Kidney (tissue), 14 donors: ENCODE results near the gene TRERF1. TPM values are rescaled to one million over a fixed set of nuclear protein-coding genes. Genes with fewer than 3 reads are reported as not detected.

Experiments used
- DNase-seq, 5 donors: peaks; one replicate each; pipeline ENCODE4 v3.0.0-alpha.2; 2013 to 2020
- FAIRE-seq: peaks from 2 replicates; lab custom pipeline; 2012; peaks lifted over from hg19 to GRCh38; lab: Jason Lieb, UNC
- H3K27ac ChIP-seq, 2 donors: one replicate each; pipeline ENCODE4 v1.7.0; 2013; ENCODE audit warnings: low read depth in 2 of 2, low read length in 2 of 2, inconsistent platforms in 1 of 2
- H3K27me3 ChIP-seq: one replicate; pipeline ENCODE4 v1.7.1; 2013; ENCODE audit warnings: low read length, inconsistent platforms; ENCODE audit not compliant: control insufficient read depth, insufficient read depth
- H3K36me3 ChIP-seq, 3 donors: one replicate each; pipeline versions ENCODE4 v1.7.0 to v1.7.1; 2013; ENCODE audit warnings: low read length in 3 of 3, control low read depth in 1 of 3, inconsistent platforms in 1 of 3; ENCODE audit not compliant: insufficient read depth in 3 of 3, control insufficient read depth in 2 of 3
- H3K4me1 ChIP-seq, 3 donors: one replicate each; pipeline versions ENCODE4 v1.7.0 to v1.7.1; 2013; ENCODE audit warnings: low read length in 3 of 3, inconsistent platforms in 1 of 3, low read depth in 1 of 3; ENCODE audit not compliant: control insufficient read depth in 2 of 3, insufficient read depth in 2 of 3
- H3K4me3 ChIP-seq, 3 donors: one replicate each; pipeline versions ENCODE4 v1.7.0 to v1.8.1; 2013; ENCODE audit warnings: low read length in 3 of 3, control low read depth in 1 of 3, inconsistent platforms in 1 of 3
- H3K9ac ChIP-seq, 3 donors: one replicate each; pipeline versions ENCODE4 v1.7.0 to v1.7.1; 2013; ENCODE audit warnings: low read length in 3 of 3, control low read depth in 1 of 3, inconsistent platforms in 1 of 3
- H3K9me3 ChIP-seq, 3 donors: one replicate each; pipeline versions ENCODE4 v1.7.0 to v1.7.1; 2013; ENCODE audit warnings: low read length in 3 of 3, control low read depth in 1 of 3, inconsistent platforms in 1 of 3; ENCODE audit not compliant: control insufficient read depth in 2 of 3, insufficient read depth in 1 of 3
- intact Hi-C: fragments of 100-400 bp; cut with DNase I; formaldehyde crosslinking; loops from one replicate; pipeline ENCODE4 v1.11.1; 2022
- polyA plus RNA-seq: library from polyadenylated mRNA; stranded (reverse); fragments of 350-450 nt; fragmentation: Illumina TruSeq; extraction: RNeasy Lipid Tissue Mini Kit (QIAGEN cat#74804); gene quantifications from one replicate; pipeline ENCODE4 v1.2.3, GENCODE V29; 2014; ENCODE audit warnings: low read depth, low replicate concordance; ENCODE audit not compliant: insufficient read depth
- total RNA-seq: library from RNA; stranded (reverse); fragmentation: NEBNext Ultra II Directional; extraction: Animal tissue kit (Norgen Biotek cat#: 25700); gene quantifications from one replicate; pipeline ENCODE4 v1.2.1, GENCODE V29; 2021
- TF ChIP-seq, protein P1 (sequence below): IDR thresholded peaks from 3 replicates; pipeline ENCODE4 v1.5.1; 2012; ENCODE audit warnings: mild to moderate bottlenecking, moderate library complexity, borderline replicate concordance; ENCODE audit not compliant: insufficient read depth; ENCODE audit errors: extremely low read depth
- donor health status: control.
- donor health status: control.
- donor health status: control.
- donor health status: control.
- donor health status: control.
- donor health status: DM: yes; HTN: yes; CAD: no.
- donor health status: Normal renal cell carcinoma (clear cell type).

The TRERF1 gene
- total and polyA plus RNA-seq, 2 donors from 2014 or later, result 1.5 to 8.4 TPM

DNA sequence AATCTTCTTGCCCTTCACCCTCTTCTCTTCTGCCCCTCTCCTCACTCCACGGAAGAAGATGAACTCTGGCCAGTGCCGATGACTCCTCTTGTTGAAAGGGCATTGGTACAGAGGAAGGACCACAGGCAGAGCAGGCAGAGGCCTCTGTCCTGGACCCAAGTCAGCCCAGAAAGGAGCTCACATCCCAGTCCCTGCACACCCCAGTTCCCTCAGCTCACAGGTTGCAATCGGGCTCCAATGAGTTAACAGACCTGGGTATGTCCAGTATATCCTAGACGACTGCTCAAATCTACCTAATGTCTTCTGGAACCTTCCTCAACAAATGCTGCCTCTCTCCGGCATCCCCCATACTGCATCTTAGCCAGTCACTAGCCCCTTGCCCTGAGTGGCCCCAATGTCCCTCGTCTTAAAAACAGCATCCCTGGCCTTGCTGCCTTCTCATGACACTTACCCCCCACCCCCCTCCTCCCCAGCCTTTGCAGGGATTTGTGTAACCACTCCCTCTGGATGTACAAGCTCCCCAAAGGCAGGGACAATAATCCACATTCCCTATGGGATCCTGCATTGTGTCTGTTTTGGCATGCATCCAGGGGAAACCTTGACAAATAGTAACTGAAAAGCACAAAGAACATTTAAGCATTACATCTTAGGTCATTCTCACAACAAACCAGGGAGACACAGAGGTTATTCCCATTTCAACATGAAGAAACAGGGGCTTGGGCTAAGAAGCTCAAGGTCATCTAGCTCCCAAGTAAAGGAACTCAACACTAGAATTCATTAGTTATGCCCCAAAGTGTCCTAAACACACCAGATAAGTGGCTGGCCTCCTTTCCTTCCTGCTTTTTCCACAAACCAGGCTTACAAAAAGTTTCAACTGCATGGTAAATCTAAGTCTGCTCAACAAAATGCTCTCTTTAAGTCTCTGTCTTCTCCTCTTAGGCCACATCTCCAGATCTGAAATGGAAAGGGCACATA lies 45.1 kb downstream of the TRERF1 start:
- no peaks in the 10 kb centered on the region for H3K27me3 ChIP-seq
- intact Hi-C loops, result no loop called here
- no peaks in the 10 kb centered on the region for H3K36me3 ChIP-seq
- no peak for FAIRE-seq
- TF ChIP-seq, protein P1, sequence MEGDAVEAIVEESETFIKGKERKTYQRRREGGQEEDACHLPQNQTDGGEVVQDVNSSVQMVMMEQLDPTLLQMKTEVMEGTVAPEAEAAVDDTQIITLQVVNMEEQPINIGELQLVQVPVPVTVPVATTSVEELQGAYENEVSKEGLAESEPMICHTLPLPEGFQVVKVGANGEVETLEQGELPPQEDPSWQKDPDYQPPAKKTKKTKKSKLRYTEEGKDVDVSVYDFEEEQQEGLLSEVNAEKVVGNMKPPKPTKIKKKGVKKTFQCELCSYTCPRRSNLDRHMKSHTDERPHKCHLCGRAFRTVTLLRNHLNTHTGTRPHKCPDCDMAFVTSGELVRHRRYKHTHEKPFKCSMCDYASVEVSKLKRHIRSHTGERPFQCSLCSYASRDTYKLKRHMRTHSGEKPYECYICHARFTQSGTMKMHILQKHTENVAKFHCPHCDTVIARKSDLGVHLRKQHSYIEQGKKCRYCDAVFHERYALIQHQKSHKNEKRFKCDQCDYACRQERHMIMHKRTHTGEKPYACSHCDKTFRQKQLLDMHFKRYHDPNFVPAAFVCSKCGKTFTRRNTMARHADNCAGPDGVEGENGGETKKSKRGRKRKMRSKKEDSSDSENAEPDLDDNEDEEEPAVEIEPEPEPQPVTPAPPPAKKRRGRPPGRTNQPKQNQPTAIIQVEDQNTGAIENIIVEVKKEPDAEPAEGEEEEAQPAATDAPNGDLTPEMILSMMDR, result no peak
- peaks cover 0 to 2% (median 0%) of the 10 kb centered on the region in 3 donors for H3K4me1 ChIP-seq
- H3K27ac ChIP-seq, result no peak overlapping the region
- H3K9ac ChIP-seq, result no peak overlapping the region
- H3K4me3 ChIP-seq, result no peak overlapping the region
- H3K9me3 ChIP-seq, result no peaks in the 10 kb centered on the region
- DNase-seq, result peak in 1 of 5 donors; percentile 31

GRCh38 chr6:42405021-42405420 lies 46.7 kb downstream of the TRERF1 start:
- TF ChIP-seq, protein P1, result no peak
- DNase-seq (no peak), FAIRE-seq (no peak)
- H3K4me3 ChIP-seq, result no peak overlapping the region
- H3K9ac ChIP-seq, result no peak overlapping the region
- no peaks in the 10 kb centered on the region for H3K36me3 ChIP-seq
- H3K4me1 ChIP-seq, result peaks cover 0 to 2% (median 0%) of the 10 kb centered on the region in 3 donors
- no peak overlapping the region for H3K27ac ChIP-seq
- no peaks in the 10 kb centered on the region for H3K9me3 ChIP-seq
- no peaks in the 10 kb centered on the region for H3K27me3 ChIP-seq
- intact Hi-C loops, result no loop called here

DNA sequence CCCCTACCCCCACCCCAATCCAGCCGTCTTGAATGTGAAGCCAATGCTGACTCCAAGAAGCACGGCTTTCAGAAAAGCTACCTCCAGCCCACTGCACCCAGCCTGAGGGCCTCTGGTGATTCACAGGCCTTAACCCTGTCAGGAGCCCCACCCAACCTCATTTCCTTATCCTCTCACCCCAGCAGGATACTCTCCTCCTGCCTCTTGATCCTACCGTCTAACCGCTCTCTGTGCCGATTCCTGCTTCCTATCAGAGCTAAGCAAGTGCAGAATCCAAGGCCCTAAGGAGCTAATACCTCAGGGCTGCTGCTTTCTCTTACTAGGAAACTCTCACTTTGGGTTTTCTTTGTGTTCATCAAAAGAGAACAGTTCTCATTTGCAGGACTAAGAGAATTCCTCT lies 47.2 kb downstream of the TRERF1 start:
- Histone ChIP-seq H3K9ac (no peak overlapping the region), H3K9me3 (no peaks in the 10 kb centered on the region), H3K4me1 (peaks cover 0 to 2% (median 0%) of the 10 kb centered on the region in 3 donors), H3K27me3 (no peaks in the 10 kb centered on the region), H3K36me3 (no peaks in the 10 kb centered on the region), H3K27ac (no peak overlapping the region), H3K4me3 (no peak overlapping the region)
- DNase-seq (no peak), FAIRE-seq (no peak)
- TF ChIP-seq, protein P1, result no peak
- intact Hi-C loops, result no loop called here
